Measurements from ENCODE around the gene RAD9A.

The RAD9A gene

GRCh38 chr11:67408437-67409200 lies 16.8 kb downstream of the RAD9A start:
- Histone ChIP-seq H3K9ac (ENCODE audit: low read depth, low read length) (no peak overlapping the region), H3K36me3 (ENCODE audit: insufficient read depth, low read length) (no peaks in the 10 kb centered on the region), H3K4me1 (ENCODE audit: insufficient read depth, low read length) (peaks cover 5% of the 10 kb centered on the region; the same call in 1 of the 2 replicates), H3K27me3 (ENCODE audit: insufficient read depth, low read length) (peaks cover 9% of the 10 kb centered on the region; the same call in 1 of the 2 replicates), H3K4me3 (ENCODE audit: low read length) (no peak overlapping the region), H3K9me3 (ENCODE audit: insufficient read depth, low read depth, low read length) (no peaks in the 10 kb centered on the region), H3K27ac (ENCODE audit: low read depth, low read length) (no peak overlapping the region)
- 90% methylated on average over 18 of the region's 18 CpGs for WGBS

- Histone ChIP-seq H3K4me1 (ENCODE audit: insufficient read depth, low read length) (peaks cover 5% of the 10 kb centered on the region; the same call in 1 of the 2 replicates), H3K9ac (ENCODE audit: low read depth, low read length) (no peak overlapping the region)
- 92% methylated on average over 24 of the region's 24 CpGs for WGBS
Measured at GRCh38 chr11:67409261-67409666, 17.5 kb downstream of the RAD9A start.

GRCh38 chr11:67409781-67410368 lies 18.1 kb downstream of the RAD9A start:
- Histone ChIP-seq H3K9me3 (ENCODE audit: insufficient read depth, low read depth, low read length) (no peaks in the 10 kb centered on the region), H3K27ac (ENCODE audit: low read depth, low read length) (no peak overlapping the region), H3K4me1 (ENCODE audit: insufficient read depth, low read length) (peaks cover 5% of the 10 kb centered on the region; the same call in 1 of the 2 replicates), H3K27me3 (ENCODE audit: insufficient read depth, low read length) (peaks cover 15% of the 10 kb centered on the region), H3K36me3 (ENCODE audit: insufficient read depth, low read length) (no peaks in the 10 kb centered on the region), H3K9ac (ENCODE audit: low read depth, low read length) (no peak overlapping the region), H3K4me3 (ENCODE audit: low read length) (no peak overlapping the region)
- 64% methylated on average over 13 of the region's 13 CpGs for WGBS

More at GRCh38 chr11:67409261-67409666, 17.5 kb downstream of the RAD9A start:
- Histone ChIP-seq H3K27me3 (ENCODE audit: insufficient read depth, low read length) (peaks cover 9% of the 10 kb centered on the region; the same call in 1 of the 2 replicates), H3K27ac (ENCODE audit: low read depth, low read length) (no peak overlapping the region), H3K4me3 (ENCODE audit: low read length) (no peak overlapping the region), H3K36me3 (ENCODE audit: insufficient read depth, low read length) (no peaks in the 10 kb centered on the region), H3K9me3 (ENCODE audit: insufficient read depth, low read depth, low read length) (no peaks in the 10 kb centered on the region)

GRCh38 chr11:67410369-67410831 lies 18.6 kb downstream of the RAD9A start:
- Histone ChIP-seq H3K4me3 (ENCODE audit: low read length) (no peak overlapping the region), H3K36me3 (ENCODE audit: insufficient read depth, low read length) (no peaks in the 10 kb centered on the region), H3K27me3 (ENCODE audit: insufficient read depth, low read length) (peaks cover 20% of the 10 kb centered on the region), H3K9me3 (ENCODE audit: insufficient read depth, low read depth, low read length) (no peaks in the 10 kb centered on the region), H3K4me1 (ENCODE audit: insufficient read depth, low read length) (peaks cover 5% of the 10 kb centered on the region; the same call in 1 of the 2 replicates), H3K9ac (ENCODE audit: low read depth, low read length) (no peak overlapping the region; the same call in 1 of the 2 replicates), H3K27ac (ENCODE audit: low read depth, low read length) (no peak overlapping the region)
- 87% methylated on average over 15 of the region's 15 CpGs for WGBS

- Histone ChIP-seq H3K4me1 (ENCODE audit: insufficient read depth, low read length) (peaks cover 5% of the 10 kb centered on the region; the same call in 1 of the 2 replicates), H3K36me3 (ENCODE audit: insufficient read depth, low read length) (no peaks in the 10 kb centered on the region), H3K27me3 (ENCODE audit: insufficient read depth, low read length) (peaks cover 20% of the 10 kb centered on the region), H3K27ac (ENCODE audit: low read depth, low read length) (no peak overlapping the region), H3K9me3 (ENCODE audit: insufficient read depth, low read depth, low read length) (no peaks in the 10 kb centered on the region), H3K9ac (ENCODE audit: low read depth, low read length) (no peak overlapping the region; the same call in 1 of the 2 replicates), H3K4me3 (ENCODE audit: low read length) (no peak overlapping the region)
- 82% methylated on average over 17 of the region's 17 CpGs for WGBS
Measured at GRCh38 chr11:67410984-67411784, 19.4 kb downstream of the RAD9A start.

- no peaks in the 10 kb centered on the region for H3K9me3 ChIP-seq (ENCODE audit: insufficient read depth, low read depth, low read length)
- H3K4me3 ChIP-seq (ENCODE audit: low read length): no peak overlapping the region
- WGBS: 81% methylated on average over 7 of the region's 7 CpGs
- no peaks in the 10 kb centered on the region for H3K36me3 ChIP-seq (ENCODE audit: insufficient read depth, low read length)
- H3K27ac ChIP-seq (ENCODE audit: low read depth, low read length): no peak overlapping the region
- no peak overlapping the region for H3K9ac ChIP-seq (ENCODE audit: low read depth, low read length)
- H3K4me1 ChIP-seq (ENCODE audit: insufficient read depth, low read length): peaks cover 7% of the 10 kb centered on the region; the same call in 1 of the 2 replicates
- peaks cover 20% of the 10 kb centered on the region for H3K27me3 ChIP-seq (ENCODE audit: insufficient read depth, low read length)
Measured at GRCh38 chr11:67411785-67412152, 20.0 kb downstream of the RAD9A start.

GRCh38 chr11:67412495-67413179 lies 20.9 kb downstream of the RAD9A start:
- H3K27ac ChIP-seq (ENCODE audit: low read depth, low read length): no peak overlapping the region
- 86% methylated on average over 9 of the region's 9 CpGs for WGBS
- peaks cover 8% of the 10 kb centered on the region; the same call in 1 of the 2 replicates for H3K4me1 ChIP-seq (ENCODE audit: insufficient read depth, low read length)
- no peak overlapping the region for H3K4me3 ChIP-seq (ENCODE audit: low read length)
- peaks cover 20% of the 10 kb centered on the region for H3K27me3 ChIP-seq (ENCODE audit: insufficient read depth, low read length)
- no peaks in the 10 kb centered on the region for H3K9me3 ChIP-seq (ENCODE audit: insufficient read depth, low read depth, low read length)
- H3K36me3 ChIP-seq (ENCODE audit: insufficient read depth, low read length): no peaks in the 10 kb centered on the region
- H3K9ac ChIP-seq (ENCODE audit: low read depth, low read length): no peak overlapping the region

- Histone ChIP-seq H3K9me3 (ENCODE audit: insufficient read depth, low read depth, low read length) (no peaks in the 10 kb centered on the region), H3K36me3 (ENCODE audit: insufficient read depth, low read length) (no peaks in the 10 kb centered on the region), H3K4me1 (ENCODE audit: insufficient read depth, low read length) (peaks cover 8% of the 10 kb centered on the region; the same call in 1 of the 2 replicates), H3K4me3 (ENCODE audit: low read length) (no peak overlapping the region), H3K27me3 (ENCODE audit: insufficient read depth, low read length) (peaks cover 20% of the 10 kb centered on the region), H3K27ac (ENCODE audit: low read depth, low read length) (no peak overlapping the region), H3K9ac (ENCODE audit: low read depth, low read length) (no peak overlapping the region)
- WGBS: 80% methylated on average over 1 of the region's 2 CpGs
Measured at GRCh38 chr11:67413266-67413849, 21.6 kb downstream of the RAD9A start.

GRCh38 chr11:67415501-67416304 lies 23.9 kb downstream of the RAD9A start, which contains the start of gene CARNS1:
Gene CARNS1, plus strand, starts transcription at chr11:67415678. Its CDS starts 522 bp downstream, at chr11:67416200.
- peaks cover 33% of the 10 kb centered on the region for H3K27me3 ChIP-seq (ENCODE audit: insufficient read depth, low read length)
- H3K36me3 ChIP-seq (ENCODE audit: insufficient read depth, low read length): no peaks in the 10 kb centered on the region
- no peaks in the 10 kb centered on the region for H3K9me3 ChIP-seq (ENCODE audit: insufficient read depth, low read depth, low read length)
- no peak within 1 kb of the TSS for H3K27ac ChIP-seq (ENCODE audit: low read depth, low read length)
- H3K4me1 ChIP-seq (ENCODE audit: insufficient read depth, low read length): 0 out of 2 replicates have a peak, but pooled peaks cover 7% of the 10 kb centered on the region
- peak within 1 kb of the TSS; percentile 52 for H3K4me3 ChIP-seq (ENCODE audit: low read length)
- 4% methylated on average over 55 of the region's 67 CpGs for WGBS
- no peak within 1 kb of the TSS for H3K9ac ChIP-seq (ENCODE audit: low read depth, low read length)

Measured in HUES64 (cell line).